ENCODE results near the gene SLC9C1. TPM values are rescaled to one million over a fixed set of nuclear protein-coding genes. Genes with fewer than 3 reads are reported as not detected.
"Not testable (repeated sequence)": the region's sequence is repeated elsewhere in the genome, so short reads cannot be mapped to it uniquely, and the experiment has no call there.

The SLC9C1 gene
- total RNA-seq, 1 experiment from 2014 or later, result not detected

- DNase-seq (ENCODE audit: low spot score), result no peak
These were observed 106.7 kb downstream of the SLC9C1 start for GRCh38 chr3:112187300-112187699.

- not testable (repeated sequence) for DNase-seq (ENCODE audit: low spot score)
These were observed 108.5 kb downstream of the SLC9C1 start for GRCh38 chr3:112185423-112186035.

- DNase-seq (ENCODE audit: low spot score), result no peak
These were observed 118.4 kb downstream of the SLC9C1 start for GRCh38 chr3:112175646-112176045.

GRCh38 chr3:112175037-112175436 lies 119.0 kb downstream of the SLC9C1 start:
- DNase-seq (ENCODE audit: low spot score), result no peak

GRCh38 chr3:112171144-112171543 lies 122.9 kb downstream of the SLC9C1 start:
- no peak for DNase-seq (ENCODE audit: low spot score)

- DNase-seq (ENCODE audit: low spot score), result no peak
These were observed 124.0 kb downstream of the SLC9C1 start for GRCh38 chr3:112170046-112170445.

GRCh38 chr3:112167758-112168157 lies 126.3 kb downstream of the SLC9C1 start:
- DNase-seq (ENCODE audit: low spot score), result no peak

GRCh38 chr3:112149136-112149535 lies 144.9 kb downstream of the SLC9C1 start:
- no peak for DNase-seq (ENCODE audit: low spot score)

GRCh38 chr3:112143689-112144088 lies 150.3 kb downstream of the SLC9C1 start:
- no peak for DNase-seq (ENCODE audit: low spot score)

- DNase-seq (ENCODE audit: low spot score), result no peak
These were observed 150.8 kb downstream of the SLC9C1 start for GRCh38 chr3:112143251-112143650.

- DNase-seq (ENCODE audit: low spot score), result no peak
These were observed 152.7 kb downstream of the SLC9C1 start for GRCh38 chr3:112141293-112141692.

GRCh38 chr3:112140584-112140983 lies 153.4 kb downstream of the SLC9C1 start:
- DNase-seq (ENCODE audit: low spot score), result no peak

GRCh38 chr3:112138219-112138969 lies 155.6 kb downstream of the SLC9C1 start:
- DNase-seq (ENCODE audit: low spot score), result no peak

GRCh38 chr3:112137781-112138180 lies 156.2 kb downstream of the SLC9C1 start:
- no peak for DNase-seq (ENCODE audit: low spot score)

GRCh38 chr3:112136959-112137693 lies 156.9 kb downstream of the SLC9C1 start:
- DNase-seq (ENCODE audit: low spot score), result peak; percentile 28

GRCh38 chr3:112136046-112136445 lies 158.0 kb downstream of the SLC9C1 start:
- no peak for DNase-seq (ENCODE audit: low spot score)

GRCh38 chr3:112134335-112135124 lies 159.5 kb downstream of the SLC9C1 start:
- DNase-seq (ENCODE audit: low spot score), result no peak

- no peak for DNase-seq (ENCODE audit: low spot score)
These were observed 160.2 kb downstream of the SLC9C1 start for GRCh38 chr3:112133626-112134334.

GRCh38 chr3:112132975-112133448 lies 161.0 kb downstream of the SLC9C1 start, which contains the start of gene GCSAM:
TSS of gene GCSAM (minus strand) at chr3:112133248. CDS start at chr3:112133120, 128 bp downstream.
- DNase-seq (ENCODE audit: low spot score), result no peak

GRCh38 chr3:112132554-112132953 lies 161.5 kb downstream of the SLC9C1 start:
- no peak for DNase-seq (ENCODE audit: low spot score)

GRCh38 chr3:112132088-112132487 lies 161.9 kb downstream of the SLC9C1 start:
- DNase-seq (ENCODE audit: low spot score), result no peak

Measured in H4 (cell line).